ENCODE results near the gene RIT2.

GRCh38 chr18:42882122-42882521 lies 233.4 kb downstream of the RIT2 start:
- TF ChIP-seq, protein P1, sequence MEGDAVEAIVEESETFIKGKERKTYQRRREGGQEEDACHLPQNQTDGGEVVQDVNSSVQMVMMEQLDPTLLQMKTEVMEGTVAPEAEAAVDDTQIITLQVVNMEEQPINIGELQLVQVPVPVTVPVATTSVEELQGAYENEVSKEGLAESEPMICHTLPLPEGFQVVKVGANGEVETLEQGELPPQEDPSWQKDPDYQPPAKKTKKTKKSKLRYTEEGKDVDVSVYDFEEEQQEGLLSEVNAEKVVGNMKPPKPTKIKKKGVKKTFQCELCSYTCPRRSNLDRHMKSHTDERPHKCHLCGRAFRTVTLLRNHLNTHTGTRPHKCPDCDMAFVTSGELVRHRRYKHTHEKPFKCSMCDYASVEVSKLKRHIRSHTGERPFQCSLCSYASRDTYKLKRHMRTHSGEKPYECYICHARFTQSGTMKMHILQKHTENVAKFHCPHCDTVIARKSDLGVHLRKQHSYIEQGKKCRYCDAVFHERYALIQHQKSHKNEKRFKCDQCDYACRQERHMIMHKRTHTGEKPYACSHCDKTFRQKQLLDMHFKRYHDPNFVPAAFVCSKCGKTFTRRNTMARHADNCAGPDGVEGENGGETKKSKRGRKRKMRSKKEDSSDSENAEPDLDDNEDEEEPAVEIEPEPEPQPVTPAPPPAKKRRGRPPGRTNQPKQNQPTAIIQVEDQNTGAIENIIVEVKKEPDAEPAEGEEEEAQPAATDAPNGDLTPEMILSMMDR (IDR thresholded peaks at IDR 0.05): no peak
- TF ChIP-seq POLR2A (IDR thresholded peaks at IDR 0.05): no peak

Data from heart left ventricle (tissue), 13 donors.